Peyer's patch (tissue), 4 donors: ENCODE data around the gene TBXA2R.

Source experiments
- CTCF ChIP-seq, 6 experiments: fragments of 450-650 bp in 4 of 6; fragments of 200-600 bp in 2 of 6; sonication (generic) in 1 of 6; IDR thresholded peaks; one replicate each; pipeline ENCODE4 v1.5.1; 2017 to 2019; ENCODE audit warnings: antibody characterized with exemption in 6 of 6, mild to moderate bottlenecking in 3 of 6, moderate library complexity in 1 of 6
- POLR2A ChIP-seq, 2 donors: fragments of 450-650 bp; IDR thresholded peaks; one replicate each; pipeline ENCODE4 v1.5.1; 2017; ENCODE audit warnings: antibody characterized with exemption in 2 of 2, mild to moderate bottlenecking in 2 of 2, moderate library complexity in 2 of 2

GRCh38 chr19:3643674-3644313 lies 37.1 kb upstream of the TBXA2R start:
- no peak for TF ChIP-seq CTCF (IDR thresholded peaks at IDR 0.05)
- TF ChIP-seq POLR2A (IDR thresholded peaks at IDR 0.05), result no peak
